ENCODE measurements around the gene BCDIN3D. TPM values are rescaled to one million over a fixed set of nuclear protein-coding genes. Genes with fewer than 3 reads are reported as not detected.

The BCDIN3D gene
- polyA plus RNA-seq, 1 of the 3 experiments (the other 2 are of a cell fraction), result 2.3 TPM

- Histone ChIP-seq H3K9ac (peak overlapping the region; percentile 24; the same call in 1 of the 2 replicates), H3K27me3 (ENCODE audit: insufficient read depth) (no peaks in the 10 kb centered on the region), H2AFZ (ENCODE audit: low read depth) (no peak overlapping the region), H3K4me3 (ENCODE audit: low read depth in 2 of 2, low read length in 1 of 2) (no peak overlapping the region), H3K4me2 (peak overlapping the region; percentile 46; the same call in 1 of the 2 replicates), H3F3A (replicated peaks; ENCODE audit: insufficient read depth) (peaks cover 22% of the 10 kb centered on the region), H3K36me3 (replicated peaks in 1 of 2; ENCODE audit: control insufficient read depth in 1 of 2, insufficient read depth in 2 of 2, low read length in 1 of 2) (no peaks in the 10 kb centered on the region), H3K9me2 (no peaks in the 10 kb centered on the region), H3K9me3 (no peaks in the 10 kb centered on the region), H4K20me1 (ENCODE audit: insufficient read depth) (no peaks in the 10 kb centered on the region), H3K27ac (ENCODE audit: low read depth in 2 of 2, low read length in 1 of 2) (peak overlapping the region; percentile 87 to 97), H3K79me2 (ENCODE audit: insufficient read depth) (no peaks in the 10 kb centered on the region), H3K4me1 (ENCODE audit: control insufficient read depth in 1 of 2, insufficient read depth in 2 of 2, low read depth in 1 of 2, low read length in 1 of 2) (peaks cover 44 to 66% of the 10 kb centered on the region in 2 experiments)
- DNase-seq, result no peak
- TF ChIP-seq GABPA (IDR thresholded peaks at IDR 0.05; ENCODE audit: low read depth) (no peak), RFX5 (IDR thresholded peaks at IDR 0.05; ENCODE audit: low read length) (no peak), GATA2 (CRISPR knock-in tag; IDR thresholded peaks at IDR 0.05) (no peak), TEAD4 (IDR thresholded peaks at IDR 0.05; ENCODE audit: borderline replicate concordance, insufficient read depth) (no peak), SIN3A (IDR thresholded peaks at IDR 0.05; ENCODE audit: borderline replicate concordance, low read depth, low read length) (no peak), ELF1 (IDR thresholded peaks at IDR 0.05) (no peak)
- TF ChIP-seq, protein P1, sequence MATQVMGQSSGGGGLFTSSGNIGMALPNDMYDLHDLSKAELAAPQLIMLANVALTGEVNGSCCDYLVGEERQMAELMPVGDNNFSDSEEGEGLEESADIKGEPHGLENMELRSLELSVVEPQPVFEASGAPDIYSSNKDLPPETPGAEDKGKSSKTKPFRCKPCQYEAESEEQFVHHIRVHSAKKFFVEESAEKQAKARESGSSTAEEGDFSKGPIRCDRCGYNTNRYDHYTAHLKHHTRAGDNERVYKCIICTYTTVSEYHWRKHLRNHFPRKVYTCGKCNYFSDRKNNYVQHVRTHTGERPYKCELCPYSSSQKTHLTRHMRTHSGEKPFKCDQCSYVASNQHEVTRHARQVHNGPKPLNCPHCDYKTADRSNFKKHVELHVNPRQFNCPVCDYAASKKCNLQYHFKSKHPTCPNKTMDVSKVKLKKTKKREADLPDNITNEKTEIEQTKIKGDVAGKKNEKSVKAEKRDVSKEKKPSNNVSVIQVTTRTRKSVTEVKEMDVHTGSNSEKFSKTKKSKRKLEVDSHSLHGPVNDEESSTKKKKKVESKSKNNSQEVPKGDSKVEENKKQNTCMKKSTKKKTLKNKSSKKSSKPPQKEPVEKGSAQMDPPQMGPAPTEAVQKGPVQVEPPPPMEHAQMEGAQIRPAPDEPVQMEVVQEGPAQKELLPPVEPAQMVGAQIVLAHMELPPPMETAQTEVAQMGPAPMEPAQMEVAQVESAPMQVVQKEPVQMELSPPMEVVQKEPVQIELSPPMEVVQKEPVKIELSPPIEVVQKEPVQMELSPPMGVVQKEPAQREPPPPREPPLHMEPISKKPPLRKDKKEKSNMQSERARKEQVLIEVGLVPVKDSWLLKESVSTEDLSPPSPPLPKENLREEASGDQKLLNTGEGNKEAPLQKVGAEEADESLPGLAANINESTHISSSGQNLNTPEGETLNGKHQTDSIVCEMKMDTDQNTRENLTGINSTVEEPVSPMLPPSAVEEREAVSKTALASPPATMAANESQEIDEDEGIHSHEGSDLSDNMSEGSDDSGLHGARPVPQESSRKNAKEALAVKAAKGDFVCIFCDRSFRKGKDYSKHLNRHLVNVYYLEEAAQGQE (IDR thresholded peaks at IDR 0.05; ENCODE audit: low read depth, low read length), result no peak
- POLR2A ChIA-PET, result interaction anchor here (0.8 to 1.6 kb wide), 8 partner anchors 25 to 353 kb away, joined by 3 to 6 read pairs (median 4); partner anchors contain the start of genes BCDIN3D and NCKAP5L
- 75% methylated on average over 15 of the region's 16 CpGs for WGBS (ENCODE audit: low lambda C conversion rate)
- CTCF ChIA-PET, result interaction anchor here (0.7 to 14.1 kb wide), 39 partner anchors 9 to 304 kb away, joined by 3 to 312 read pairs (median 6); partner anchors contain the start of genes AQP5, AQP6, ASIC1 and COX14
Observed at GRCh38 chr12:49868449-49868848, 25.5 kb upstream of the BCDIN3D start.

GRCh38 chr12:49867570-49868341 is 24.9 kb upstream of the BCDIN3D start:
- ChIA-PET POLR2A (interaction anchor here (0.8 to 1.5 kb wide), 5 partner anchors 25 to 116 kb away, joined by 3 to 4 read pairs (median 3); partner anchors contain the start of gene BCDIN3D), CTCF (interaction anchor here (0.7 to 14.1 kb wide), 57 partner anchors 9 to 305 kb away, joined by 3 to 312 read pairs (median 5); partner anchors contain the start of genes AQP5, AQP6, ASIC1 and COX14)
- peaks cover 21% of the 10 kb centered on the region for H3F3A ChIP-seq (replicated peaks; ENCODE audit: insufficient read depth)
- no peaks in the 10 kb centered on the region for H4K20me1 ChIP-seq (ENCODE audit: insufficient read depth)
- H3K9me3 ChIP-seq, result no peaks in the 10 kb centered on the region
- H3K79me2 ChIP-seq (ENCODE audit: insufficient read depth), result no peaks in the 10 kb centered on the region
- no peak overlapping the region for H3K4me3 ChIP-seq (ENCODE audit: low read depth in 2 of 2, low read length in 1 of 2)
- WGBS (ENCODE audit: low lambda C conversion rate), result 67% methylated on average over 11 of the region's 11 CpGs
- H3K4me2 ChIP-seq, result peak overlapping the region; percentile 46; the same call in 1 of the 2 replicates
- no peak for DNase-seq
- peaks cover 40 to 59% of the 10 kb centered on the region in 2 experiments for H3K4me1 ChIP-seq (ENCODE audit: control insufficient read depth in 1 of 2, insufficient read depth in 2 of 2, low read depth in 1 of 2, low read length in 1 of 2)
- peak overlapping the region; percentile 87 to 97; a peak in 3 of 4 replicates for H3K27ac ChIP-seq (ENCODE audit: low read depth in 2 of 2, low read length in 1 of 2)
- H3K9ac ChIP-seq, result no peak overlapping the region
- no peaks in the 10 kb centered on the region for H3K36me3 ChIP-seq (replicated peaks in 1 of 2; ENCODE audit: control insufficient read depth in 1 of 2, insufficient read depth in 2 of 2, low read length in 1 of 2)
- H3K27me3 ChIP-seq (ENCODE audit: insufficient read depth), result no peaks in the 10 kb centered on the region
- H2AFZ ChIP-seq (ENCODE audit: low read depth), result no peak overlapping the region
- no peaks in the 10 kb centered on the region for H3K9me2 ChIP-seq
- TF ChIP-seq YY1 (IDR thresholded peaks at IDR 0.05; ENCODE audit: low read depth) (no peak), RAD21 (IDR thresholded peaks at IDR 0.05; ENCODE audit: low read length) (no peak), RXRA (IDR thresholded peaks at IDR 0.05; ENCODE audit: borderline replicate concordance, low read depth) (no peak), SMC3 (IDR thresholded peaks at IDR 0.05; ENCODE audit: low read depth, low read length) (no peak), FOSL2 (IDR thresholded peaks at IDR 0.05; ENCODE audit: borderline replicate concordance, low read depth) (no peak), SIN3A (IDR thresholded peaks at IDR 0.05; ENCODE audit: borderline replicate concordance, low read depth, low read length) (no peak), FOXM1 (IDR thresholded peaks at IDR 0.05; ENCODE audit: low read depth) (no peak), PBX3 (IDR thresholded peaks at IDR 0.05) (no peak), TAF1 (IDR thresholded peaks at IDR 0.05; ENCODE audit: borderline replicate concordance, low read depth, low read length) (no peak), USF2 (IDR thresholded peaks at IDR 0.05; ENCODE audit: borderline replicate concordance, low read depth, low read length) (no peak), NRF1 (IDR thresholded peaks at IDR 0.05; ENCODE audit: low read depth, low read length) (no peak), RCOR1 (IDR thresholded peaks at IDR 0.05; ENCODE audit: low read length) (no peak), ELF1 (IDR thresholded peaks at IDR 0.05) (no peak)
- TF ChIP-seq, protein P2, sequence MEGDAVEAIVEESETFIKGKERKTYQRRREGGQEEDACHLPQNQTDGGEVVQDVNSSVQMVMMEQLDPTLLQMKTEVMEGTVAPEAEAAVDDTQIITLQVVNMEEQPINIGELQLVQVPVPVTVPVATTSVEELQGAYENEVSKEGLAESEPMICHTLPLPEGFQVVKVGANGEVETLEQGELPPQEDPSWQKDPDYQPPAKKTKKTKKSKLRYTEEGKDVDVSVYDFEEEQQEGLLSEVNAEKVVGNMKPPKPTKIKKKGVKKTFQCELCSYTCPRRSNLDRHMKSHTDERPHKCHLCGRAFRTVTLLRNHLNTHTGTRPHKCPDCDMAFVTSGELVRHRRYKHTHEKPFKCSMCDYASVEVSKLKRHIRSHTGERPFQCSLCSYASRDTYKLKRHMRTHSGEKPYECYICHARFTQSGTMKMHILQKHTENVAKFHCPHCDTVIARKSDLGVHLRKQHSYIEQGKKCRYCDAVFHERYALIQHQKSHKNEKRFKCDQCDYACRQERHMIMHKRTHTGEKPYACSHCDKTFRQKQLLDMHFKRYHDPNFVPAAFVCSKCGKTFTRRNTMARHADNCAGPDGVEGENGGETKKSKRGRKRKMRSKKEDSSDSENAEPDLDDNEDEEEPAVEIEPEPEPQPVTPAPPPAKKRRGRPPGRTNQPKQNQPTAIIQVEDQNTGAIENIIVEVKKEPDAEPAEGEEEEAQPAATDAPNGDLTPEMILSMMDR (IDR thresholded peaks at IDR 0.05), result no peak
